MCF 10A (cell line): ENCODE measurements around the gene ARTN. TPM values are rescaled to one million over a fixed set of nuclear protein-coding genes. Genes with fewer than 3 reads are reported as not detected.

Experiments used
- BruUV-seq: library from RNA; stranded (reverse); fragments of 400-500 nt; replicated peaks from 2 replicates; lab custom pipeline; 2021; lab: Mats Ljungman, UMichigan
- CTCF ChIA-PET: fragments of 300-600 bp; sonication (Branson Sonifier 250); formaldehyde crosslinking; extraction: SDS; loops from one replicate; lab custom pipeline; 2021; ENCODE audit warnings: antibody characterized with exemption, inconsistent platforms; lab: Yijun Ruan, JAX
- POLR2A ChIA-PET: fragments of 300-600, 350-650 bp; sonication (Branson Sonifier 250); formaldehyde crosslinking; extraction: SDS; loops from one replicate; lab custom pipeline; 2020; ENCODE audit warnings: antibody characterized with exemption, inconsistent platforms; lab: Yijun Ruan, JAX
- DNase-seq: peaks from one replicate; pipeline ENCODE4 v3.0.0-alpha.2; 2018; ENCODE audit not compliant: unreplicated experiment
- H3K27ac Mint-ChIP-seq: one replicate; pipeline ENCODE4 v1.8.0; 2022; ENCODE audit warnings: mild to moderate bottlenecking, low read depth, mixed read lengths; ENCODE audit not compliant: unreplicated experiment
- H3K27me3 Mint-ChIP-seq: one replicate; pipeline ENCODE4 v1.8.0; 2022; ENCODE audit warnings: mixed read lengths; ENCODE audit not compliant: insufficient read depth, unreplicated experiment
- H3K36me3 Mint-ChIP-seq: one replicate; pipeline ENCODE4 v1.8.0; 2022; ENCODE audit warnings: mild to moderate bottlenecking, moderate library complexity, mixed read lengths; ENCODE audit not compliant: insufficient read depth, unreplicated experiment
- H3K4me1 Mint-ChIP-seq: one replicate; pipeline ENCODE4 v1.8.0; 2022; ENCODE audit warnings: mixed read lengths; ENCODE audit not compliant: insufficient read depth, unreplicated experiment
- H3K4me3 Mint-ChIP-seq: one replicate; pipeline ENCODE4 v1.8.0; 2022; ENCODE audit warnings: mild to moderate bottlenecking, moderate library complexity, mixed read lengths; ENCODE audit not compliant: unreplicated experiment
- H3K9me3 Mint-ChIP-seq: one replicate; pipeline ENCODE4 v1.8.0; 2022; ENCODE audit warnings: mixed read lengths; ENCODE audit not compliant: unreplicated experiment
- intact Hi-C: fragments of 100-400 bp; cut with micrococcal nuclease; formaldehyde crosslinking; loops from 2 replicates; pipeline ENCODE4 v1.14.1; 2022
- total RNA-seq: library from RNA; stranded (reverse); gene quantifications from 2 replicates; pipeline ENCODE4 v1.2.3, GENCODE V29; 2022
- TF ChIP-seq, protein P1 (sequence below): fragments of 200-600 bp; IDR thresholded peaks from one replicate; pipeline ENCODE4 v1.8.0; 2022; ENCODE audit warnings: antibody characterized with exemption, mild to moderate bottlenecking; ENCODE audit not compliant: unreplicated experiment

ARTN gene
- total RNA-seq, 1 experiment from 2014 or later: 1.9 TPM

DNA sequence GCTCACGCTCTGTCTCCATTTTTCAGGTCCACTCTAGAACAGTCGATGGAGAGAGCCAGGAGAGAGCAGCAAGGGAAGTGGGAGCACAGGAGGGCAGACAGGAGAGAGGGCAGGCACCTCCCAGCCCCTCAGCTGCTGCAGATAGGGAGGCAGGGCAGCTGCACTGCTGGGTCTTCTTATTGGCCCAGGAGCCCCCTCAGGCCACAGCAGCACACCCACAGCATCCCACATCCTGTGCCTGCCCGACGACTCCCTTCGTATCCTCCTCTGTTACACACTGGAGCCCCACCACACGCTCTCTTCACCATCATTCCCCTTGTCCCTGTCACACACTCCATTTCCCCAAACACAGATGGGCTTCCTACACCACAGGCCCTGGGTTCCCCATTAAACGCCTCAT lies 13.7 kb upstream of the ARTN start:
- intact Hi-C loops: no loop called here
- POLR2A ChIA-PET: interaction anchor here (1.2 kb wide), 1 partner anchor 9 kb away, joined by 4 read pairs; no protein-coding TSS in a partner anchor
- H3K27me3 Mint-ChIP-seq: no peaks in the 10 kb centered on the region
- no peaks in the 10 kb centered on the region for H3K9me3 Mint-ChIP-seq
- CTCF ChIA-PET: interaction anchor here (1.9 kb wide), 1 partner anchor 15 kb away, joined by 9 read pairs; no protein-coding TSS in a partner anchor
- BruUV-seq: no TSS peak
- H3K4me1 Mint-ChIP-seq: peaks cover 21% of the 10 kb centered on the region
- TF ChIP-seq, protein P1, sequence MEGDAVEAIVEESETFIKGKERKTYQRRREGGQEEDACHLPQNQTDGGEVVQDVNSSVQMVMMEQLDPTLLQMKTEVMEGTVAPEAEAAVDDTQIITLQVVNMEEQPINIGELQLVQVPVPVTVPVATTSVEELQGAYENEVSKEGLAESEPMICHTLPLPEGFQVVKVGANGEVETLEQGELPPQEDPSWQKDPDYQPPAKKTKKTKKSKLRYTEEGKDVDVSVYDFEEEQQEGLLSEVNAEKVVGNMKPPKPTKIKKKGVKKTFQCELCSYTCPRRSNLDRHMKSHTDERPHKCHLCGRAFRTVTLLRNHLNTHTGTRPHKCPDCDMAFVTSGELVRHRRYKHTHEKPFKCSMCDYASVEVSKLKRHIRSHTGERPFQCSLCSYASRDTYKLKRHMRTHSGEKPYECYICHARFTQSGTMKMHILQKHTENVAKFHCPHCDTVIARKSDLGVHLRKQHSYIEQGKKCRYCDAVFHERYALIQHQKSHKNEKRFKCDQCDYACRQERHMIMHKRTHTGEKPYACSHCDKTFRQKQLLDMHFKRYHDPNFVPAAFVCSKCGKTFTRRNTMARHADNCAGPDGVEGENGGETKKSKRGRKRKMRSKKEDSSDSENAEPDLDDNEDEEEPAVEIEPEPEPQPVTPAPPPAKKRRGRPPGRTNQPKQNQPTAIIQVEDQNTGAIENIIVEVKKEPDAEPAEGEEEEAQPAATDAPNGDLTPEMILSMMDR: no peak
- DNase-seq: no peak
- no peak overlapping the region for H3K27ac Mint-ChIP-seq
- H3K4me3 Mint-ChIP-seq: no peak overlapping the region
- H3K36me3 Mint-ChIP-seq: no peaks in the 10 kb centered on the region

GRCh38 chr1:43921022-43921421 lies 12.6 kb upstream of the ARTN start:
- BruUV-seq: no TSS peak
- intact Hi-C loops: no loop called here
- TF ChIP-seq, protein P1: no peak
- H3K4me3 Mint-ChIP-seq: no peak overlapping the region
- peaks cover 13% of the 10 kb centered on the region for H3K4me1 Mint-ChIP-seq
- H3K27me3 Mint-ChIP-seq: no peaks in the 10 kb centered on the region
- no peaks in the 10 kb centered on the region for H3K36me3 Mint-ChIP-seq
- CTCF ChIA-PET: interaction anchor here (1.2 to 1.9 kb wide), 3 partner anchors 8 to 157 kb away, joined by 3 to 9 read pairs (median 4); no protein-coding TSS in a partner anchor
- H3K9me3 Mint-ChIP-seq: peaks cover 6% of the 10 kb centered on the region
- POLR2A ChIA-PET: no interaction called here
- H3K27ac Mint-ChIP-seq: no peak overlapping the region
- no peak for DNase-seq

DNA sequence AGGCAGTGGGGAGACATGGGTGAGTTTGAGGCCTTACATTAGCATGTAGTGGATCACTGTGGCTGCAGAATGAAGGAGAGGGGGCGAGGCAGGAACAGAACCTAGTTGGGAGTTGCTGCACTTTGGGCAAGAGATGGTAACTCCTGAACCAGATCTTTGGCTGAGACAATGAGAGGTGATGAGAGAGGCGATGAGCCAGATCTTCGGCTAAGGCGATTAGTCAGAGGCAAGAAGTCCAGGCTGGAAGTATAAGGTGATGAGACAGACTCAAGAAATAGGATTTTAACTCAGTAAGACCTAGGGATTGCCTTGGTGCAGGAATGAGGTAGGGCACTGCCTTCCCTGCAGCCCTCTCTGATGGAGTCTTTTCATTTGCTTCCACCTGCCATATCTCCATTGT lies 9.1 kb upstream of the ARTN start:
- Mint-ChIP-seq H3K4me3 (no peak overlapping the region), H3K36me3 (no peaks in the 10 kb centered on the region), H3K9me3 (peaks cover 14% of the 10 kb centered on the region), H3K4me1 (peaks cover 15% of the 10 kb centered on the region), H3K27me3 (no peaks in the 10 kb centered on the region), H3K27ac (no peak overlapping the region)
- DNase-seq: no peak
- TF ChIP-seq, protein P1: no peak
- no TSS peak for BruUV-seq
- CTCF ChIA-PET: interaction anchor here (1.3 to 13.0 kb wide), 3 partner anchors 10 to 158 kb away, joined by 4 to 369 read pairs (median 18); no protein-coding TSS in a partner anchor
- intact Hi-C loops: no loop called here
- POLR2A ChIA-PET: no interaction called here

- TF ChIP-seq, protein P1: no peak
- Mint-ChIP-seq H3K27me3 (no peaks in the 10 kb centered on the region), H3K27ac (no peak overlapping the region), H3K4me1 (peaks cover 19% of the 10 kb centered on the region), H3K36me3 (no peaks in the 10 kb centered on the region), H3K4me3 (no peak overlapping the region), H3K9me3 (peaks cover 14% of the 10 kb centered on the region)
- DNase-seq: no peak
- intact Hi-C loops: no loop called here
- ChIA-PET POLR2A (no interaction called here), CTCF (interaction anchor here (1.3 to 13.0 kb wide), 3 partner anchors 9 to 159 kb away, joined by 4 to 369 read pairs (median 18); no protein-coding TSS in a partner anchor)
- BruUV-seq: no TSS peak
Observed at GRCh38 chr1:43925846-43926245, 7.8 kb upstream of the ARTN start.
